CD14-positive monocyte (primary cell): ENCODE results near the gene VAV2. TPM values are rescaled to one million over a fixed set of nuclear protein-coding genes. Genes with fewer than 3 reads are reported as not detected.

Experiments
- DNase-seq, 3 donors: peaks; one replicate each; pipeline ENCODE4 v3.0.0-alpha.2; 2011 to 2022
- H2AFZ ChIP-seq: 2 replicates; pipeline ENCODE4 v1.6.0; 2012; ENCODE audit warnings: mild to moderate bottlenecking, low read depth, low read length, inconsistent platforms; ENCODE audit not compliant: insufficient read depth, poor library complexity, severe bottlenecking
- H3K27ac ChIP-seq, 2 donors: 1 replicate in 1 of 2; 2 replicates in 1 of 2; pipeline ENCODE4 v1.5.1; 2012 to 2013; ENCODE audit warnings: low read length in 2 of 2, control low read depth in 1 of 2, inconsistent platforms in 1 of 2, low read depth in 1 of 2, mild to moderate bottlenecking in 1 of 2
- H3K27me3 ChIP-seq, 2 donors: one replicate each; pipeline versions ENCODE4 v1.6.0 to v1.6.1; 2011 to 2013; ENCODE audit warnings: low read length in 2 of 2; ENCODE audit not compliant: control insufficient read depth in 2 of 2, insufficient read depth in 2 of 2
- H3K36me3 ChIP-seq, 2 donors: replicated peaks in 1 of 2; 1 replicate in 1 of 2; 2 replicates in 1 of 2; pipeline versions ENCODE4 v1.5.1 to v1.6.1; 2012 to 2013; ENCODE audit warnings: low read length in 2 of 2, control low read depth in 1 of 2, inconsistent platforms in 1 of 2, mild to moderate bottlenecking in 1 of 2; ENCODE audit not compliant: insufficient read depth in 2 of 2, control insufficient read depth in 1 of 2
- H3K4me1 ChIP-seq, 2 donors: 1 replicate in 1 of 2; 2 replicates in 1 of 2; pipeline versions ENCODE4 v1.5.1 to v1.6.1; 2012 to 2013; ENCODE audit warnings: low read length in 2 of 2, control low read depth in 1 of 2, inconsistent platforms in 1 of 2, mild to moderate bottlenecking in 1 of 2, moderate library complexity in 1 of 2; ENCODE audit not compliant: insufficient read depth in 2 of 2, control insufficient read depth in 1 of 2
- H3K4me2 ChIP-seq: replicated peaks from 2 replicates; pipeline ENCODE3; 2012; ENCODE audit warnings: low read length, moderate library complexity, mild to moderate bottlenecking; ENCODE audit not compliant: poor library complexity, severe bottlenecking; ENCODE audit errors: extremely low read depth
- H3K4me3 ChIP-seq, 3 experiments: fragments of 200-600 bp in 1 of 3; sonication (generic) in 1 of 3; replicated peaks in 1 of 3; 1 replicate in 2 of 3; 2 replicates in 1 of 3; pipeline ENCODE4 v1.5.1; 2011 to 2013; ENCODE audit warnings: low read length in 3 of 3, mild to moderate bottlenecking in 3 of 3, control low read depth in 2 of 3, low read depth in 2 of 3, inconsistent platforms in 1 of 3, moderate library complexity in 1 of 3
- H3K79me2 ChIP-seq: 2 replicates; pipeline ENCODE4 v1.6.0; 2012; ENCODE audit warnings: mild to moderate bottlenecking, control low read depth, inconsistent platforms, low read length, moderate library complexity; ENCODE audit not compliant: insufficient read depth
- H3K9ac ChIP-seq: 2 replicates; pipeline ENCODE4 v1.6.0; 2017; ENCODE audit warnings: low read length, mild to moderate bottlenecking; ENCODE audit not compliant: insufficient read depth, poor library complexity, severe bottlenecking
- H3K9me3 ChIP-seq, 2 donors: replicated peaks in 1 of 2; 1 replicate in 1 of 2; 2 replicates in 1 of 2; pipeline versions ENCODE4 v1.5.1 to v1.6.1; 2012 to 2013; ENCODE audit warnings: low read length in 2 of 2, control low read depth in 1 of 2; ENCODE audit not compliant: control insufficient read depth in 1 of 2, insufficient read depth in 1 of 2
- H4K20me1 ChIP-seq: 2 replicates; pipeline ENCODE4 v1.6.0; 2012; ENCODE audit warnings: mild to moderate bottlenecking, low read length, control low read depth, moderate library complexity; ENCODE audit not compliant: insufficient read depth
- H3K27ac Mint-ChIP-seq, 7 donors: one replicate each; pipeline ENCODE4 v1.8.0; 2020; ENCODE audit warnings: mild to moderate bottlenecking in 7 of 7, mixed read lengths in 7 of 7, moderate library complexity in 6 of 7, inconsistent platforms in 2 of 7
- H3K27me3 Mint-ChIP-seq, 3 donors: one replicate each; pipeline ENCODE4 v1.8.0; 2021 to 2022; ENCODE audit warnings: low read depth in 3 of 3, mild to moderate bottlenecking in 3 of 3, mixed read lengths in 3 of 3, moderate library complexity in 3 of 3, inconsistent platforms in 1 of 3
- H3K36me3 Mint-ChIP-seq, 2 donors: one replicate each; pipeline ENCODE4 v1.8.0; 2020; ENCODE audit warnings: mixed read lengths in 2 of 2, inconsistent platforms in 1 of 2, mild to moderate bottlenecking in 1 of 2
- H3K4me1 Mint-ChIP-seq: one replicate; pipeline ENCODE4 v1.8.0; 2020; ENCODE audit warnings: mild to moderate bottlenecking, mixed read lengths
- H3K4me3 Mint-ChIP-seq, 2 donors: one replicate each; pipeline ENCODE4 v1.8.0; 2020; ENCODE audit warnings: mild to moderate bottlenecking in 2 of 2, mixed read lengths in 2 of 2, moderate library complexity in 1 of 2
- H3K9me3 Mint-ChIP-seq, 7 donors: one replicate each; pipeline ENCODE4 v1.8.0; 2020 to 2022; ENCODE audit warnings: mixed read lengths in 7 of 7, mild to moderate bottlenecking in 6 of 7, moderate library complexity in 6 of 7, inconsistent platforms in 2 of 7
- WGBS: methylation state at CpG from one replicate; pipeline ENCODE4 v1.1.5; 2013; ENCODE audit warnings: missing lambda C conversion rate; ENCODE audit not compliant: insufficient coverage; 5-methylcytosine and 5-hydroxymethylcytosine counted together
- intact Hi-C, 2 donors: fragments of 100-400 bp; cut with micrococcal nuclease; formaldehyde crosslinking; loops; one replicate each; pipeline versions ENCODE4 v1.15.0 to v1.15.1; 2023
- polyA plus RNA-seq, 3 donors: library from polyadenylated mRNA; depleted of rRNA in 1 of 3; unstranded in 2 of 3; stranded (reverse) in 1 of 3; fragments of 300-500 nt in 2 of 3; fragments of >200 nt in 1 of 3; fragmentation: Illumina TruSeq in 2 of 3; gene quantifications; 1 replicate in 2 of 3; 2 replicates in 1 of 3; pipeline ENCODE4 v1.2.3, GENCODE V29; 2012 to 2021
- TF ChIP-seq, protein P1 (sequence below): fragments of 200-600 bp; IDR thresholded peaks from one replicate; pipeline ENCODE4 v1.8.0; 2022; ENCODE audit warnings: antibody characterized with exemption, mild to moderate bottlenecking

Gene VAV2
- polyA plus RNA-seq, 3 donors = 2.3 to 13.6 (median 2.3) TPM

DNA sequence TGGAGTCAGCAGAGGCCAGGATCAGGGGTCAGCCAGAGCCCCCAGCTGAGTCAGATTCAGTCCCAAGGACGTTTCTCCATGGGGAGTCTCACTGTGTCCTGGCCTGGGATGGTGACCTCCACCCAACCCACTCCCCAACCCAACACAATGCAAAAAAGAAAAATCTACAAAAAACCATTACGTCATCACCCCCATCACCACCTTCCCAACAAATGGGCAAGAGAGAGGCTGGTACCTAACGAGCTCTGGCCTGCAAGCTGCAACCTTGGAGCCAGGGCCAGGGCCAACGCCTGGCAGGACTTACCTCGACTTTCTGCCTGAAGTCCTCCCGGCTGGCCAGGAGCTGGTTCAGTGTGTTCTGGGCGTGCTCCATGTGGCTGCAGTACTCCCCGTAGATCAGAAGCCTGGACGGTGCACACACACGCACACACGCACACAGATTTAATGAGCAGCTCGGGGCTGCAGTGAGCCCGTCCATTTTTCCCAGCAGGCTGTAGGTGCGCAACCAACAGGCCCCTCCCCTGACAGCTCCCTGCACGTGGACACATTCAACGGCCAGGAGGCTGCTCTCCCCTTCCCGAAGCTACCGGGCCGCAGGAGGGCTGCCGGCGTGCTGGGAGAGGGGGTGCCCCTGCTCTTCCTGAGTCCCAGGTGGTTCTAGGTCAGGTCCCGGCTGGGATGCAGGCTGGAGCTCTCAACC, 194.6 kb downstream of the VAV2 start:
- Histone ChIP-seq H4K20me1 (no peaks in the 10 kb centered on the region), H2AFZ (no peak overlapping the region), H3K4me3 (no peak overlapping the region), H3K27me3 (no peaks in the 10 kb centered on the region), H3K9me3 (no peaks in the 10 kb centered on the region), H3K9ac (no peak overlapping the region), H3K79me2 (no peaks in the 10 kb centered on the region), H3K36me3 (peaks cover 3 to 43% of the 10 kb centered on the region in 2 donors), H3K4me2 (no peak overlapping the region), H3K27ac (no peak overlapping the region), H3K4me1 (peaks cover 9 to 11% of the 10 kb centered on the region in 2 donors)
- Mint-ChIP-seq H3K9me3 (peaks cover 0 to 2% (median 0%) of the 10 kb centered on the region in 7 donors), H3K27me3 (peaks cover 0 to 4% (median 0%) of the 10 kb centered on the region in 3 donors), H3K27ac (peak overlapping the region in 1 of 7 donors; percentile 7), H3K4me3 (no peak overlapping the region), H3K4me1 (peaks cover 13% of the 10 kb centered on the region), H3K36me3 (peaks cover 35 to 63% of the 10 kb centered on the region in 2 donors)
- WGBS = 95% methylated on average over 19 of the region's 22 CpGs
- intact Hi-C loops = no loop called here
- no peak for DNase-seq
- TF ChIP-seq, protein P1, sequence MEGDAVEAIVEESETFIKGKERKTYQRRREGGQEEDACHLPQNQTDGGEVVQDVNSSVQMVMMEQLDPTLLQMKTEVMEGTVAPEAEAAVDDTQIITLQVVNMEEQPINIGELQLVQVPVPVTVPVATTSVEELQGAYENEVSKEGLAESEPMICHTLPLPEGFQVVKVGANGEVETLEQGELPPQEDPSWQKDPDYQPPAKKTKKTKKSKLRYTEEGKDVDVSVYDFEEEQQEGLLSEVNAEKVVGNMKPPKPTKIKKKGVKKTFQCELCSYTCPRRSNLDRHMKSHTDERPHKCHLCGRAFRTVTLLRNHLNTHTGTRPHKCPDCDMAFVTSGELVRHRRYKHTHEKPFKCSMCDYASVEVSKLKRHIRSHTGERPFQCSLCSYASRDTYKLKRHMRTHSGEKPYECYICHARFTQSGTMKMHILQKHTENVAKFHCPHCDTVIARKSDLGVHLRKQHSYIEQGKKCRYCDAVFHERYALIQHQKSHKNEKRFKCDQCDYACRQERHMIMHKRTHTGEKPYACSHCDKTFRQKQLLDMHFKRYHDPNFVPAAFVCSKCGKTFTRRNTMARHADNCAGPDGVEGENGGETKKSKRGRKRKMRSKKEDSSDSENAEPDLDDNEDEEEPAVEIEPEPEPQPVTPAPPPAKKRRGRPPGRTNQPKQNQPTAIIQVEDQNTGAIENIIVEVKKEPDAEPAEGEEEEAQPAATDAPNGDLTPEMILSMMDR = no peak

DNA sequence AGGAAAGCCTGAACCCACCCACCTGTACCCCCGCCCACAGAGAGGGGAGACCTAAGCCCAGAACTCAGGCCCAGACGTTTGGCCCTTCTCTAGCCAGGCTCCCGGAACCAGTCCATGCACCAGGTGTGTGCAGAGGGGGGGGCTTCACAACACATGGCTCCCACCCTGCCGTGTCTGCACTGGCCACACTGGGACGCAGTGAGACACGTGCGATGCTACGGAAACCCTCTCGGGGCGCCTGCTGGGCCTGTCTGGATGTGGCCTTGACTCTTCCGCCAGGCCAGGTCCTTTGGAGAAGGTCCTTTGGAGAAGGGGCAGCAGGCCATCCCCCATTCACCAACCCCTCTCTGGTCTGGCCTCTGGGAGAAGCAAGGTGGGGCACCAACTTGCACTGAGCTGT, 195.6 kb downstream of the VAV2 start:
- no peak overlapping the region for H3K4me3 Mint-ChIP-seq
- no peak for DNase-seq

More for the DNA sequence above, 195.6 kb downstream of the VAV2 start:
- WGBS = 97% methylated on average over 3 of the region's 11 CpGs
- no peaks in the 10 kb centered on the region for H4K20me1 ChIP-seq
- intact Hi-C loops = no loop called here
- Mint-ChIP-seq H3K27ac (no peak overlapping the region), H3K36me3 (peaks cover 34 to 63% of the 10 kb centered on the region in 2 donors), H3K4me1 (peaks cover 17% of the 10 kb centered on the region), H3K9me3 (peaks cover 0 to 2% (median 0%) of the 10 kb centered on the region in 7 donors), H3K27me3 (peaks cover 0 to 8% (median 1%) of the 10 kb centered on the region in 3 donors)
- H3K4me1 ChIP-seq = peaks cover 9 to 15% of the 10 kb centered on the region in 2 donors
- no peak overlapping the region for H3K4me3 ChIP-seq
- H3K36me3 ChIP-seq = peaks cover 2 to 40% of the 10 kb centered on the region in 2 donors
- no peaks in the 10 kb centered on the region for H3K9me3 ChIP-seq
- H3K79me2 ChIP-seq = no peaks in the 10 kb centered on the region
- H3K4me2 ChIP-seq = no peak overlapping the region
- H2AFZ ChIP-seq = no peak overlapping the region
- TF ChIP-seq, protein P1 = no peak
- no peak overlapping the region for H3K27ac ChIP-seq
- no peak overlapping the region for H3K9ac ChIP-seq
- H3K27me3 ChIP-seq = no peaks in the 10 kb centered on the region
